Stimulated activated CD4-positive, alpha-beta T cell treated with anti-CD3 and anti-CD28 coated beads, Interleukin-12 subunit alpha, Interleukin-12 subunit beta, amount 100 ng/mL, for 48 hours (primary cell): ENCODE measurements around the gene TARBP1.
"Not testable (repeated sequence)": the region's sequence is repeated elsewhere in the genome, so short reads cannot be mapped to it uniquely, and the experiment has no call there.

ENCODE experiments used
- DNase-seq, 3 donors: peaks; one replicate each; pipeline ENCODE4 v3.0.0-alpha.2; 2020; ENCODE audit warnings: low read depth in 2 of 3, low spot score in 1 of 3

Gene TARBP1

DNA sequence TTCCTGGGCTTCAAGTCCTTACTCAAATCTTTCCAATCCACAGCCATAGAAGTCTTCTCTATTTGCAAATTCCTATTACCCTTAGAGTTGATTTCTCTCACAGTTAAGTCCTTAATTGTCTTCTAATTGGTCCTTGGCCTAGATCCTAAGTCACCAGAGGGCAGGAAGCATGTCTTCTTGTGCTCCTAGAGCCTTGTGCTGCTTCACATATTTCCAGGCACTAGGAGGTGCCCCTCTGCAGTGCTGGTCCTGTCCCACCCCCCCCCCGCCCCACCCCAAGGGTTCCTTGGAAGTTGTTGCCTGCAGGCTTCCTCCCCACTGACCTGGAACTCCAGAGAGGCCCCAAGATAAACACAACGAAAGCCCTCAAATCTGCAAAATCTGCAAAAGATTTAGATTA lies 28.1 kb upstream of the TARBP1 start:
- DNase-seq, result no peak

DNA sequence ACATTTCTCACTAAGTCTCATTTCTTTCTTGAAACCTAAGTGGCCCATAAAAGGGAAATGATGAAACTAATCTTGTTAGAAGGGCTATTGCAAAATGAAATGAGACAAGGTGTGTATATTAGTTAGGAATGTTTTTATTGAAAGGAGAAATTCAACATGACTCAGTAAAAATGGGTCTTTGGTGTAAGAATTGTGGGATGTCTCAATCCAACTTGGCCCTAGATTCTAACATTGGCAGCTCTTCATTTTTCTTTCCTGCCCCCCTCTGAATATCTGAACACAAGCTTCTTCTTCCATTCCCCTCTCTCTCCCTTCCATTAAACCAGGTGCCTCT lies 26.8 kb upstream of the TARBP1 start:
- DNase-seq, result no peak

DNA sequence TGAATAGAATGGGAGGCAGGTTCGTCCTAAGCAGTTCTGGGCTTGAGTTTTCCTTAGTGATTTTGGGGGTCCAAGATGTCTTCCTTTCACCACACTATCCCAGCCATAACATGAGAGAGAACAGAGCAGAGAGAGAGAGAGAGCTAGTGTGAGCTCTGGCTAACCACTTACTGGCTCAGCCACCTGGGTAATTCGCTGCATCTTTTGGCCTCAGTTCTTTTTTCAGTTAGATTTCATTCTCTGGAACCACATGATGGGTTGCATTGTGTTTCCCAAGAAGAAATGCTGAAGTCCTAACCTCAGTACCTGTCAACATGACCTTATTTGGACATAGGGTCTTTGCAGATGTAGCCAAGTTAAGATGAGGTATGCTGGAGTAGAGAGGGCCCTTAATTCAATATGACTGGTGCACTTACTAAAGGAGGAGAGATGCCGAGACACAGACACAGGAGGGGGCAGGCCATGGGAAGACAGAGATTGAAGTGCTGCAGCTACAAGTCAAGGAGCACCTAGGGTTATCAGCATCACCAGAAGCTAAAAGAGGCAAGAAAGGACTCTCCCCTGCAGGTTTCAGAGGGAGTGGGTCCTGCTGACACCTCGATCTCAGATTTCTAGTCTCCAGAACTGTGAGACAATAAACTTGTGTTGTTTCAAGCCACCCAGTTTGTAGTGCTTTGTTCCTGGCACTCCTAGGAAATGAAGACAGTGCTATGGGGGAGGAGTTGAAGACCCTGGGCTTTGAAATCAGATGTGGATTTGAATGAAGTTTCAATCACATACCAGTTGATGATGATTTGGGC lies 26.2 kb upstream of the TARBP1 start:
- no peak for DNase-seq

DNA sequence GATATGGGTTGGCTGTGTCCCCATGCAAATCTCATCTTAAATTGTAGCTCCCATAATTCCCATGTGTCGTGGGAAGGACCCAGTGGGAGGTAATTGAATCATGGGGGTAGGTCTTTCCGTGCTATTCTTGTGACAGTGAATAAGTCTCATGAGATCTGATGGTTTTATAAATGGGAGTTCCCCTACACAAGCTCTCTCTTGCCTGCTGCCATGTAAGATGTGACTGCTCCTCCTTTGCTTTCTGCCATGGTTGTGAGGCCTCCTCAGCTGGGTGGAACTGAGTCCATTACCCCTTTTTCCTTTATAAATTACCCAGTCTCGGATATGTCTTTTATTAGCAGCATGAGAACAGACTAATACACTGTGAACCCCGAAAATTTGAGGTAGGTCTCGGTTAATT lies 25.3 kb upstream of the TARBP1 start:
- not testable (repeated sequence) for DNase-seq

DNA sequence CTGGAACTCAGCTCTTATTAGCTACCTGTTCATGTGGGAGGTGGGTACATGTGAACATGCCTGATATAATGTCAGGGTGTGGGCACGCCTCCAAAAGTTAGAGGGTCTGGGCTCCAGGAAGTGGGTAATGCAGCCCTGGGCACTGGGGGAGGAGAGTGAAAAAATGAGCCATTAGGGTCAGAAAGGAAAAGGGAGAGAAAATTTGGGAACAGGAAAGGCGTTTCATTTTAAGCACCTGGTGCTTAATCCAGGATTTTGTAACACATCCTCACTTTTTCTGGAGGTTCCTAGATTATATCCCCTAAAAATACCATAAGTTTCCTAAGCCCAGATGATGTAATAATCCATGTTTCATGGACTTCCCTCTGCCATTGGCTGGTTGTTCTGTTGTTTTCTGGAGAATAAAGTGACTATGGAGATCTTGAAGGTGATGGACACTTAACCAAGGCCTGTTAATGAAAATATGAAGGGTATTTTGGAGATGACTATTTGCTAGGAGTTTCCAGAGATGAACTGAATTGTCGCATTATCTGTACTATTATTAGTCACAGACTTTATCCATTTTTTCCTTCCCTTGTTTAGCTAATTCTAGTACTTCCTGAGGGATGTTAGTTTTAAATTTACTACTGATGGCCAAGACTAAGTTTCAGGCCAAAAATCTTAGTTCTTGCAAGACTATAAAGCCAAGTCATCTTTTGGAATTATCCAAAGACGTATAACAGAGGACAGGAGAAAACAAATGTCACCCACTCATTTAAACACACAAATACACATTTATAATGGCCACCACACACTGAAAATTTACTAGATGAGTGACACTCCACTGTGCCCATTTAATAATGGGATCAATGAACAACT lies 24.4 kb upstream of the TARBP1 start:
- DNase-seq, result no peak

DNA sequence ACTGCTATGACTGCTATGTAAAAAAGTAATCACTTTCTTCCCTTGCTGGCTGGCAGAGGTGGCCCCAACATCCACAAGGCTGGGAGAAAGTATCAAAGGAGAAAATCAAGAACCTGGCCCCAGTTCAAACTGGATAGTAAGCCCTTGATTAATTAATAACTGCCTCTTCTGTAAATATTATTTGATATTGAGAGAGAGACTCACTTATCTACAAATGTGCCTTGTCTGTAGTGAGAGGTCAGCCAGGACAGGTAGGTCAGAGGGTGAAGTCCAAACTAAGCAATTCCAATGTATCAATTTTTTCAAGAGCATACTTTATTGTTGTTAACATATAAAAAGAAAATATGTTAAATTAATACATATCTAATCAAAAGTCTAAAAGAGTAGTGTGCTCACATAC lies 23.8 kb upstream of the TARBP1 start:
- no peak for DNase-seq

DNA sequence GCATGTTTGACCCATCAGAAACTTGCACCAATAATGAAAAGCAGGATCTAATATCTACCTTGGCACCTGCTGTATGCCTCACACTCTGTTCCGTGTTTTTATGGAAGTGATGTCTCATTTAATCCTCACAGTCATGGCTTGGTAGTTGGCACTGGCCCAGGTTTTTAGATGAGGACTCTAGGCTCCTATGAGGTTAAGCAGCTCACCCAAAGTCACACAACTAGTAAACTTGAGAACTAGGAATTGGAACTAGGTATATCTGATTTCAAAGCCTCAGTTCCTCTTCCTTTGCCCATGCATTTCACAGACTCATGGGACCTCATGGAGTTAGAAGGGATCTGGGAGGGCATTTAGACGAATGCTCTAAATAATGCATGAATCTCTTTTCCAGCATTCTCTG lies 21.3 kb upstream of the TARBP1 start:
- DNase-seq, result peak; percentile 36 to 51 (median 39)

DNA sequence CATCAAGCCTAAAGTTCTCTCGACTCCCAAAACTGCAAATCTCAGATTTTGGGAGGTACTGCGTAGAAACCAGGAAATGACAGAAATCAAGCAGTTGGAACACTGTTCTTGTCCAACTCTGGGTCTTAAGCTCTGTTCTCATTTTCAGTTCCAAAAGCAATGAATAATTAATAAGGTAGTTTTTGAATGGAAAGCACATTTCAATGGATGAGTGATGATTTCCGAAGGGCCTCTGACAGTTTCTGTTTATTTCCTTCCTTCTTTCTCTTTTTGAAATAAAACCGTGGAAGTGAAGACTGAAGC lies 20.9 kb upstream of the TARBP1 start:
- no peak for DNase-seq

DNA sequence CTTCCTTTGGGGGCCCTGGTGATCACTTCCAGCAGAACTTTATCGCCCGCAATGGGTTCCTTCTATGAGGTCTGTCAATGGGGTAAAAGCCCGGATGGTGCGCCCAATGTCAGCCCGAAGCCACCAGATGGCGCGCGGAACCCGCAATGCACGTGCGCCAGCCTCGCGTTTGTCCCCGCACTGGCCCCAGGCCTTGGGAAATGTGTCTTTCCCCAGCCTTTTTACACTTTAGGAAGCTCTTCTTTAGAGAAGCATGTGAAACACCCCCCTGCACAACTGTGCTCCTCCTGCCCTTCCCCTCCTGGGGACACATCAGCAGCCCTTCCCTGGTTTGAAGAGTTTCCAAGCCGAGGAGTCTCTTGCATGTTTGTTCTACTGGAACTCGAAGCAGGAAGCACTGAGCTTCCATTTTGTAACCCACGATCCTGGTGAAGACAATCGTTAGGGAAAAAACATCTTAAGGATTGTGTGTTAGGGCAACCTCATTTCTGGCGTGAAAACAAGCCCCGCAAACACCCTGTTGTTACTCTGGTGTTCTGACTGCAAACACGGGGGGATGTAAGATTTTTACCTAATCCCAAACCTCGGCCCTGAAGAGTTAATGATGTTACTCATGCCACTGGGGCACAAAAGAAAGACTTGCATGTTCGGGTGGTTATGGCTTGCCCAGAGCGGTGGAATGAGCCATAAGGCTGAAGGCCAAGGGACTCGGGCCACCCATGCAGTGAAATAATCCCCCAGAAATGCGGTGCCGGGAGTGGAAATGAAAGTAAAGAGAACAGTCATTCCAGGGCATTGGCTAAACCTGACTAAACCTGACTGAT lies 20.4 kb upstream of the TARBP1 start:
- DNase-seq, result peak; percentile 73 to 86 (median 83)

DNA sequence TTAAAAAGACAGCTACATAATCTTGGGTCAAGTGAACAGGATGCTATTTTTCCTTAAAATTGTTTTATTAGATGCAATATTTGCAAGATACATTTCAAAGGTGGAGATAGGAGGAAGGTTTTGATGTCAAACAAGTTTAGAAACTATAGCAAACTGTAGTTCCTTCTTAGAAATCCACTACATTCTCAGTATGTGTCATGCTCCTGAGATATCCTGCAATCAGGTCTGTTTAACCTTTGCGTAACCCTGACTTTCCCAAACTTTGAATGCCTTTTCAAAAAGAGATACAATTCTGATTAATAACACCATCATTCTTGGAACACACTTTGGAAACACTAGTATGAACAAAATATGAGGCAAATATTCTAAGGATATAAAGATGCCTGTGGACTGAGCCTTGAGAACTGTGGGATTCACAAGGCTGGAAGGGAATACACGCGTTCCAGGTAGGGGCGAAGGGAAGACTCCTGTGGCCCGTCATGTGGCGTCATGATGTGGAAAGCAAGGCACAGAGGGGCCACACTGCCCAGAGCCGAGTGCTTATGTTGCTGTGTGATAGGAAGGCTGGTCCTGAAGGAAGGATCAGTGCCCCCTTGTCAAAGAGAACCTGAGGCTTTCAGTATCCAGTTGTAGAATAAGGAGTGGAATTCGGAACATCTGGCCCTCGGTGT lies 19.6 kb upstream of the TARBP1 start:
- no peak for DNase-seq

DNA sequence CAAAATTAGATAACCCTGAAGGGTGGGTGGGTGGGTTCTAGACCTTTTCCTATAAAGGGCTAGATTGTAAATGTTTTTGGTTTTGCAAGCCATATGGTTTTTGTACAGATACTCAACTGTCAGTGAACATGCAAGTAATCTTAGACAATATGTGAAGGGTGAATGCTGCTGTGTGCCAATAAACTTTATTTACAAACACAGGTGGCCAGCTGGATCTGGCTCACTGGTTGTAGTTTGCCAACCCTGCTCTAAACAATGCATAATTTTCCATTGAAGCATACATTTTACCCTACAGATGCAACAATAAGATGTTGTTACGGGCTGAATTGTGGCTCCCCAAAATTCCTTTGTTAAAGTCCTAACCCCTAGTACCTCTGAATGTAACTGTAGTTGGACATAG lies 18.6 kb upstream of the TARBP1 start:
- no peak for DNase-seq

DNA sequence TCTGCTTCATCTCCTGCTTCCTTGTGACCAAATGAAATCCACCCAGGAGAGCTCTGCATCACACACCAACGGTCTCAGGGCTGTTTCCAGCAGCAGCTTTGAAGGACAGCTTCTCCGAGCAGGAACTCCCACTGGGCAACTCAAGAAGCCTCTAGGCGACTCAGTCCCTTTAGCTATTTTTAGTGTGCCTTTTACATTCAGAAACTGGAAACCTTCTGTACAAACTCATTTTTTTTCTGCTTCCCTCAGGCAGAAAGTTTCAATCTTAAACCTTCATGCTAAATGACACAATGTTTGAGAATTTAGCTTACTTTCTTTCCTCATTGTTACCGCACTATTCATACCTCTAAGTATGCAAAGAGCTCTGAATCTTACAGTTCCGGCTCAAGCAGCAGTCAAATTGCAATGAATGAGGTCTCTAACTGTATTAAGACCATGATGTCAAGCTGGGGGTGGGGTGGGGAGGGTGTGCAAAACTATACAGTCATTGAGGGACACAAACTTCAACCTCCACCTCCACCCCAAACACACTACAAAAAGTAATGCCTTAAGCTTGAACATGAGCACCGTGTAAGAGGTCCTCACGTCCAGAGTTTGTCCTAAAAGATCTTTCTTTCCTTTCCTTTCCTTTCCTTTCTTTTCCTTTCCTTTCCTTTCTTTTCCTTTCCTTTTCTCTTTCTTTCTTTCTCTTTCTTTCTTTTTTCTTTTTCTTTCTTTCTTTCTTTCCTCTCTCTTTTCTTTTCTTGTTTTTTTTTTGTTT lies 16.4 kb upstream of the TARBP1 start:
- DNase-seq, result peak in 1 of 3 donors; percentile 34

DNA sequence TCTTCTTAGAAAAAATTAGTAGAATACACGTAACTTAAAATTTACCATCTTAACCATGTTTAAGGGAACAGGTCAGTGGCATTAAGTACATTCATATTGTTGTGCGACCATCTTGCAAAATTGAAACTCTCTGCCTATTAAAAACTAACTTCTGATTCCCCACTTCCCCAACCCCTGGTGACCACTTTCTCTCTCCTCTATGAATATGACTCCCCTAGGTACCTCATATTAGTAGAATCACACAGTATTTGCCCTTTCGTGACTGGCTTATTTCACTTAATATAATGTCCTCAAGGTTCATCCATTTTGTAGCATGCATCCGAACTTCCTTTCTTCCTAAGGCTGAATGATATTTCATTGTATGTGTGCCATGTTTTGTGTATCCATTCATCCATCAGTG lies 15.1 kb upstream of the TARBP1 start:
- no peak for DNase-seq

DNA sequence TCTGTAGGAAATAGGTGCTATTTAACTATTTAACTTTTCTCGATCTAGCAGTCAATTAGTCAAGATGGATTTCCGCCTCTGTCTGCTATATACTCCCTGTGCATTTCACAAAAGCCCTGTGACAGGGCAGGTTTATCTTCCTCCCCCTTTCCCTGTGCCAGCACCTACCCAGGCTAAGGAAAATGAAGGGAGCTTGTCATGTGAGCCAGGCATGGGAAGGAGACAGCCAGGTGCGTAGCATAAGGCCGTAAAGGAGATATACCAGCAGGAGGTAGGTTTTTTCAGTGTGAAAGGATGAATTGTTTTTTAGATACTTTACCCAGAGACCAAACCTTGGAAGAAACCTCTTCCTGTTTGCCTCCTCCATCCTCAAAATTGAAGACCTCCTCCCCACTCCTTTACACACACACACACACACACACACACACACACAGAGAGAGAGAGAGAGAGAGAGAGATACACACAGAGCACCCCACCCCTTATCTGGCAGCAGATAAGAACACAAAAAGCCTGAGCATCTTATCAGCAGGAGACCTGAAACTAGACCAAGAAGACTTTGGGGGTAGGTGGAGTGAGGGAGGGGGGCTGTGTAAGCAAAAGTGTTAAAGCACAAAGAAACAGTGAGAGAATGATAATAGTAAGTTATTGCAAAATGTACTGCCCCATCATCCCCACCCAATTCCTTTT lies 12.0 kb upstream of the TARBP1 start:
- DNase-seq, result no peak

DNA sequence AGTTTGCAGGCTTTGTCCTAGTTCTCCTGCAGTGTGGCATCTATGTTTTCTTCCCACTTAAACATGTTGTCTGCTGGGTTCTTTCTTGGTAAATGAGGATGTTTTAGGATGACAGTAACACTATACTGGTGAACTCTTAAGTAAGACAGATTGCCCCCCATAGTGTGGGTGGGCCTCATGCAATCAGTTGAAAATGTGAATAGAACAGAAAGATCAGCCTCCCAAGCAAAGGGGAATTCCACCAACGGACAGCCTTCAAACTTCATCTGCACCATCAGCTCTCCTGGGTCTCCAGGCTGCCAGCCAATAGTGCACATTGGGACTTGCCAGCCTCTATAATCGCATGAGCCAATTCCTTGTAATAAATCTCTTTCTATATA lies 10.7 kb upstream of the TARBP1 start:
- no peak for DNase-seq

DNA sequence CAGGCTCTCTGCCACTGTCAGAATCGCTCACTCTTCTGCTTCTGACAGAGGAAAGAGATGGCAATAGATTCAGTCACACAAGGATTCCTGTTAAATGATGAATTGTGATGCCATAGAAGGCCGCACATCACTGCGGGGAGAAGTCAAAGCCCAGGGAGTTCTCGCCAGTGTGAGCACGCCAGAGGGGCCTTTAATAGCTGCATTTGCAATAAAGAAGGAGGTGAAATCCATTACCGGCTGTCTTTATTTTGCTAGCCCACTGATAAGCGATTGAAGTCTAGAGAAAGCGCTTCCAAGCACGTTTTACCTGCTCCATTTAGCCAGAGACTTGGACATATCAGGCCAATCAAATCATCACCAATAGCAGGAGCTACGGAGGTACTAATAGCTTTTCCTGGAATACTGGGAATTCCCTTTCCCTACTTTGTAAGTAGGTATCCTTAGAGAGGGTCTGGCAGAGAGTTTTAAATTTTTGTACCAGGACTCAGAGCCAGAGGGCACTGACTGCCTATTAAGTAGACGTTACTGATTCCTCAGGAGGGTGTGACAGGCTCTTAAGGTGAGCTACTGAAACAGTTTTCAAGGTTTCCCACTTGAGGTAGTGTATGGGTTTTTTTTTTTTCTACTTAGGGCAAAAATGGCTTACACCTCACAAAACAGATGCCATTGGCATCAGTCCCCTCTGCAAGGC lies 10.2 kb upstream of the TARBP1 start:
- DNase-seq, result no peak

DNA sequence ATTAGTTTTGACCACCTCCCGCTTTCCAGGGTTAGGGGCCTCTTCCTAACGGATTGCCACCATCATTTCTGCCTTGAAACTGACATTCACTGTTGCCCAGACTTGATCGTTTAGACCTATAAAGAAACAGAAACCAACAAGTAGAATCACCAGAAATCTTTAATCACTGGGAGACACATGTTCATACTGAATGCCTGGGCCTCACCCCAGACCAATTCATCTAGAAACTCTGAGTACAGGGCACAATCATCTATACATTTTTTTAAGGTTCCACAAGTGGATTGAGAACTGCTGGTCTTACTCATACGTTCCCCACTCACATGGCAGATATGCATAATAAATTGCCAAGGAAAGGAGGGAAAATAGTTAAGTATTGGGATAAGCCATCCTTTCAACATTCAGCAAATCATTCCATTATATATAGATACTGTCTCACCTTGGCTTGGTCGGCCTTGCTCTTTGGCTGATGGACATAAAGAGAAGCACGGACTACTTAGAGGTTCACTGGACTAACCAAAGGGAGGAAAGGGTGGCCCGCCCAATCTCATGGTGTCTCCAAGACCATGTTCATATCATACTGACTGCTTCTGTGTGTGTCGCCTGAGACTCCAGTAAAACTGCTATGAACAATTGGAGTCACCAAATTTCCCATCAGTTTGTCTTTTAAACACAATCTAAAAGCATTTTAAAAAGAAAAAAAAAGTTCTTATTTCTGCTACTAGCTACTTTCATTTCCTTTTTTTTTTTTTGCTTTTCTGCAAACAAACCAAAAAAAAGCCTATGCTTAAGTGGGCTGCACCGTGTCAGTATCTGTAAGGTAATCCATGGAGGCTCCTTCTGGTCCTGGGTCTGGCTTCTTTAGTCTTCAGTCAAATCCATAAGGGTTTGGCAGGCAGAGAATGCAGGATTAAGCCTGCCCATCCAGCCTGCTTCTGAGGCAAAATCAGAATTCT lies 9.4 kb upstream of the TARBP1 start:
- peak in 2 of 3 donors; percentile 30 to 39 for DNase-seq
